Chondrocyte (in vitro differentiated cells): ENCODE measurements around the gene RBPMS2. TPM values are rescaled to one million over a fixed set of nuclear protein-coding genes. Genes with fewer than 3 reads are reported as not detected.

Source experiments
- DNase-seq: peaks from one replicate; pipeline ENCODE4 v3.0.0; 2021; ENCODE audit warnings: mixed read lengths, low spot score
- H3K27ac Mint-ChIP-seq: one replicate; pipeline ENCODE4 v1.8.0; 2021; ENCODE audit warnings: mild to moderate bottlenecking, moderate library complexity, mixed read lengths; ENCODE audit not compliant: unreplicated experiment
- H3K27me3 Mint-ChIP-seq: 2 replicates; pipeline ENCODE4 v1.8.0; 2021; ENCODE audit warnings: low read depth, mixed read lengths
- H3K36me3 Mint-ChIP-seq: 2 replicates; pipeline ENCODE4 v1.8.0; 2021; ENCODE audit warnings: low read depth, mixed read lengths
- H3K4me1 Mint-ChIP-seq: 2 replicates; pipeline ENCODE4 v1.8.0; 2021; ENCODE audit warnings: low read depth, mild to moderate bottlenecking, mixed read lengths
- H3K4me3 Mint-ChIP-seq: one replicate; pipeline ENCODE4 v1.8.0; 2021; ENCODE audit warnings: mild to moderate bottlenecking, moderate library complexity, mixed read lengths; ENCODE audit not compliant: unreplicated experiment
- H3K9me3 Mint-ChIP-seq: 2 replicates; pipeline ENCODE4 v1.8.0; 2021; ENCODE audit warnings: low read depth, mixed read lengths
- total RNA-seq: library from RNA; stranded (reverse); gene quantifications from 3 replicates; pipeline ENCODE4 v1.2.1, GENCODE V29; 2021
- TF ChIP-seq, protein P1 (sequence below): fragments of 200-600 bp; sonication (generic); IDR thresholded peaks from 2 replicates; pipeline ENCODE4 v1.5.0; 2021; ENCODE audit warnings: antibody characterized with exemption, mild to moderate bottlenecking, moderate library complexity

RBPMS2 gene
- total RNA-seq, 1 donor from 2014 or later: 4.7 TPM

DNA sequence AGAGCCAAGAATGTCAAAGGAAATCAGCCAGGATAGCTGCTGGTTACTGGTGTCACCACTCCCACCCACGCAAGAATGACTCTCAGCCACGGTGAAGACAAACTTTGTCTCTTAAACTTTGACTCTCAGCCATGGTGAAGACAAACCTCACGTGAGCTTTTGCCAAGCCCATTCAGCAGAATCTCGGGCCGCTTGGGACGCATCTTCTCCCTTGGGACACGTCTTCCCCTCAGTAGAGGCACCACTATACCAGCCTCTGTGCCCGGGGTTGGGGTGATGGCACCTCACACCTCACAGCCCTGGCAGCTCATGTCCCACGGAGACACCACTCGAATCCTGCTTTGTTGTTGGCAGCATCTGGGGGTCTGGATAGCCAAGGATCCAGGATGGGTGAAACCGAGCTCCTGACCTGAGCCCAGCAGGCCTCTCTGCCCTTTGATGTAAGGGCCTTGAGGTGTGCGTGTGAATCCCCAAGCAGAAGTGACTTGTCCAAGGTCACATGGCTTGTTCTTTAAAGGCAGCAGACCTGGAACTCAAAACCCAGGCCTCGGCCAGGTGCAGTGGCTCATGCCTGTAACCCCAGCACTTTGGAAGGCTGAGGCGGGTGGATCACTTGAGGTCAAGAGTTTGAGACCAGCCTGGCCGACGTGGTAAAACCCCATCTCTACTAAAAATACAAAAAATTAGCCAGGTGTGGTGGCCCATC, 21.8 kb downstream of the RBPMS2 start:
- H3K4me3 Mint-ChIP-seq: no peak overlapping the region
- no peak for DNase-seq
- H3K27me3 Mint-ChIP-seq: no peaks in the 10 kb centered on the region
- H3K4me1 Mint-ChIP-seq: peaks cover 18% of the 10 kb centered on the region
- no peaks in the 10 kb centered on the region for H3K9me3 Mint-ChIP-seq
- TF ChIP-seq, protein P1, sequence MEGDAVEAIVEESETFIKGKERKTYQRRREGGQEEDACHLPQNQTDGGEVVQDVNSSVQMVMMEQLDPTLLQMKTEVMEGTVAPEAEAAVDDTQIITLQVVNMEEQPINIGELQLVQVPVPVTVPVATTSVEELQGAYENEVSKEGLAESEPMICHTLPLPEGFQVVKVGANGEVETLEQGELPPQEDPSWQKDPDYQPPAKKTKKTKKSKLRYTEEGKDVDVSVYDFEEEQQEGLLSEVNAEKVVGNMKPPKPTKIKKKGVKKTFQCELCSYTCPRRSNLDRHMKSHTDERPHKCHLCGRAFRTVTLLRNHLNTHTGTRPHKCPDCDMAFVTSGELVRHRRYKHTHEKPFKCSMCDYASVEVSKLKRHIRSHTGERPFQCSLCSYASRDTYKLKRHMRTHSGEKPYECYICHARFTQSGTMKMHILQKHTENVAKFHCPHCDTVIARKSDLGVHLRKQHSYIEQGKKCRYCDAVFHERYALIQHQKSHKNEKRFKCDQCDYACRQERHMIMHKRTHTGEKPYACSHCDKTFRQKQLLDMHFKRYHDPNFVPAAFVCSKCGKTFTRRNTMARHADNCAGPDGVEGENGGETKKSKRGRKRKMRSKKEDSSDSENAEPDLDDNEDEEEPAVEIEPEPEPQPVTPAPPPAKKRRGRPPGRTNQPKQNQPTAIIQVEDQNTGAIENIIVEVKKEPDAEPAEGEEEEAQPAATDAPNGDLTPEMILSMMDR: no peak
- H3K27ac Mint-ChIP-seq: no peak overlapping the region
- no peaks in the 10 kb centered on the region for H3K36me3 Mint-ChIP-seq

DNA sequence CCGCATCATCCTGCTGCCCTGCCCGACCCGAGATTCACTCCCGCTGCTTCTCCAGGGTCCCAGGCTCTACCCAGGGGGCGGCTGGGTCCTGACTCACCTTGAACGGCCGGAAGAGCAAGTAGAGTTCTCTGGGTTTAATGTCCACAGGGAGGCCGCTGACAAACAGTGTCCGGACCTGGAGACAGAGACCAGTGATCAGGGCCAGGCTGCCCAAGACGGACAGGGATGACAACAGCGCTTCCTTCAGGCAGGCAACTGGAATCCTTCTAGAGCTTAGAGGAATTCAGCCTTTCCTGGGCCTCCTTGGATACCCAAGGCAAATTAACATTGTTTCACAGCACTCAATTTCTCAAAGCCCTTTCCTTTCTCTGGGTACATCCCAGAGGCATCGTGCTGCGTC, 23.9 kb downstream of the RBPMS2 start:
- TF ChIP-seq, protein P1: no peak
- Mint-ChIP-seq H3K9me3 (no peaks in the 10 kb centered on the region), H3K36me3 (no peaks in the 10 kb centered on the region), H3K27me3 (no peaks in the 10 kb centered on the region), H3K4me1 (peaks cover 18% of the 10 kb centered on the region), H3K4me3 (no peak overlapping the region), H3K27ac (no peak overlapping the region)
- no peak for DNase-seq

DNA sequence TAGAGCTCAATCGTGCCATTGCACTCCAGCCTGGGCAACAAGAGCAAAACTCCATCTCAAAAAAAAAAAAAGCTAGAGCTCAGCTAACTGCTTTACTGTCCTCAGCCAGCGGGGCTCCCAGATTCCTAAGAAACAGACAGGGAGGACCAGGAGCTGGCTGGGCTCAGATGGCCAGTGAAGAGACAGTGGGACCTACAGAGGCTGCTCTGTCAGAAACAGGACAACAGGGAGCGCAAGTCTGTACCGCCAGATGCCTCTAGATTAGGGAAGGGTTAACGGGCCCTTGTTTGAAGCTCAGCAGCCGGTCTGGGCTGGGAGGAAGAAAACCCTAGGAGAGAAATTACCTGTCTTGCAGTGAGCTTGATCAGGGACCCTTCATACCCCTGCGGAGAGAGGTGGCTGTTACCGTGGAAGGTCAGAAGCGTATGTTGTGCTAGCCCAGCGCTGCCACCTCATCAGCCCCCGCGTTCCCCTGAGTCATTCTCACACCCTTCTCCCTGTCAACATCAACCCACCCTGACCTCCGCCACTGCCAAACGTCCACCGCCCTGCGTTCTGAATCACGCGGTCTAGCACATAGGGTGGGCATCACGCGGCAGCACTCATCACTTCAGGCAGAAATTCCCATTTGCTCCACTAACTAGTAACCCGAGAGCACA, 25.3 kb downstream of the RBPMS2 start:
- no peak for DNase-seq
- Mint-ChIP-seq H3K27me3 (no peaks in the 10 kb centered on the region), H3K4me3 (no peak overlapping the region), H3K9me3 (no peaks in the 10 kb centered on the region), H3K36me3 (no peaks in the 10 kb centered on the region), H3K4me1 (peaks cover 18% of the 10 kb centered on the region), H3K27ac (peak overlapping the region; percentile 54)
- TF ChIP-seq, protein P1: peak; percentile 51

DNA sequence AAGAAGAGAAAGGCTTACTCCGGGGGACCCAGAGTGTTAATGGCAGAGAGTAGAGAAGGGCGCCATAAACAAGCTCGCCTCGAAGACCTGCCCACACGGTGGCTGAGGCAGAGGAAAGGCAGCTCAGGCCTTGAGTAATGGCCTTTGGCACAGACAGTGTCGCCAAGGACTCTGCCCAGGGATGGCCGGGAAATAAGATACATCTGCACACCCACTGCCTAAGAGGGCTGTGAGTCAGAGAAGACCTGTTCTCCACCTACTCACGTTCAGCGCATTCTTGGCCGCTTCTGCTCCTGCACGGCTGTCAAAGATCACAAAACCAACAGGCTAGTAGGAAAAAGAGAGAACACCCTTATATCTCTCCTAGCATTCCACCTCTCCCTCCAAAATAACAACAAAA, 26.2 kb downstream of the RBPMS2 start:
- no peaks in the 10 kb centered on the region for H3K9me3 Mint-ChIP-seq
- peaks cover 18% of the 10 kb centered on the region for H3K4me1 Mint-ChIP-seq
- H3K4me3 Mint-ChIP-seq: no peak overlapping the region
- TF ChIP-seq, protein P1: no peak
- no peak for DNase-seq
- no peaks in the 10 kb centered on the region for H3K36me3 Mint-ChIP-seq
- H3K27ac Mint-ChIP-seq: peak overlapping the region; percentile 54
- no peaks in the 10 kb centered on the region for H3K27me3 Mint-ChIP-seq

DNA sequence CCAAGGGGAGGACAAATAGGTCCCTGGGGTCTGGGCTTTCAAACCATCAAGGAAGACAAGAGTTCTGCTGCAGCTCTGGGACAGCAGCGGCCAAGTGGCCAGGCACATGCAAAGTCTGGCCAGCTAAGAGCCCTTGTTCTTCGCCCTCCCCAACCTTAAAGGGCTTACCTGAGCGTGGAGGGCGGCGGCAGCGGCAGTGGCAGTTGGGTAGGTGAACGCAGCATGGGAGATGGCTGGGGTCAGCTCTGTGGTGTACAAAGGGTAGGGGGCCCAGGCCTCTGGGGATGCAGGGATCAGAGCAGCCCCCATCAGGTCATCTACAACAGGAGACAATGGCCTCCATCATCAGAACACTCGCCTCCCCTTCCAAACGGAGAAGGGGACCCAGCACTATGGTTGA, 27.1 kb downstream of the RBPMS2 start:
- H3K4me1 Mint-ChIP-seq: peaks cover 18% of the 10 kb centered on the region
- no peak for DNase-seq
- H3K27ac Mint-ChIP-seq: no peak overlapping the region
- H3K36me3 Mint-ChIP-seq: no peaks in the 10 kb centered on the region
- H3K9me3 Mint-ChIP-seq: no peaks in the 10 kb centered on the region
- H3K27me3 Mint-ChIP-seq: no peaks in the 10 kb centered on the region
- TF ChIP-seq, protein P1: no peak
- H3K4me3 Mint-ChIP-seq: no peak overlapping the region
